Right lobe of liver (tissue), 6 donors: ENCODE measurements around the gene CDKN2B-AS1. TPM values are rescaled to one million over a fixed set of nuclear protein-coding genes. Genes with fewer than 3 reads are reported as not detected.

Experiments
- ATAC-seq, 4 donors: fragments of 200-7000 bp; cut with Tn5 transposase; one replicate each; pipeline ENCODE4 v1.9.1; 2020; ENCODE audit warnings: mild to moderate bottlenecking in 4 of 4, moderate library complexity in 4 of 4
- DNase-seq, 3 donors: peaks; one replicate each; pipeline ENCODE4 v3.0.0-alpha.2; 2020
- H3K27ac ChIP-seq, 3 donors: fragments of 200-600 bp; one replicate each; pipeline ENCODE4 v1.8.0; 2022
- H3K27me3 ChIP-seq, 2 donors: fragments of 200-600 bp; one replicate each; pipeline ENCODE4 v1.8.0; 2022
- H3K36me3 ChIP-seq, 4 donors: fragments of 200-600 bp; sonication (generic) in 1 of 4; one replicate each; pipeline versions ENCODE4 v1.5.1 to v1.8.0; 2017 to 2022; ENCODE audit warnings: control low read depth in 1 of 4
- H3K4me1 ChIP-seq, 4 donors: fragments of 200-600 bp; sonication (generic) in 1 of 4; one replicate each; pipeline versions ENCODE4 v1.5.1 to v1.8.0; 2017 to 2022; ENCODE audit warnings: control low read depth in 1 of 4
- H3K4me3 ChIP-seq, 3 donors: fragments of 200-600 bp; one replicate each; pipeline ENCODE4 v1.8.0; 2022
- H3K9me3 ChIP-seq, 4 donors: fragments of 200-600 bp; sonication (generic) in 1 of 4; one replicate each; pipeline versions ENCODE4 v1.5.1 to v1.8.0; 2017 to 2022; ENCODE audit warnings: control low read depth in 1 of 4
- CTCF ChIP-seq, 4 donors: fragments of 200-600 bp in 3 of 4; fragments of 450-650 bp in 1 of 4; IDR thresholded peaks; one replicate each; pipeline versions ENCODE4 v1.5.1 to v1.8.0; 2016 to 2022; ENCODE audit warnings: antibody characterized with exemption in 4 of 4, mild to moderate bottlenecking in 2 of 4
- POLR2A ChIP-seq: fragments of 450-650 bp; IDR thresholded peaks from one replicate; pipeline ENCODE4 v1.6.1; 2017; ENCODE audit warnings: antibody characterized with exemption, mild to moderate bottlenecking
- WGBS: methylation state at CpG from one replicate; pipeline ENCODE4 v1.1.6; 2018; ENCODE audit warnings: low coverage, low lambda C conversion rate; ENCODE audit not compliant: insufficient coverage; ENCODE audit errors: missing lambda C conversion rate; 5-methylcytosine and 5-hydroxymethylcytosine counted together
- intact Hi-C, 2 donors: fragments of 100-400 bp; cut with DNase I; formaldehyde crosslinking; loops; one replicate each; pipeline versions ENCODE4 v1.11.2 to v1.14.1; 2022
- total RNA-seq, 6 experiments: library from RNA; depleted of rRNA in 2 of 6; stranded (reverse); fragments of >200 nt in 2 of 6; fragmentation: NEBNext Ultra II Directional in 3 of 6; extraction: Animal tissue kit (Norgen Biotek cat#: 25700) in 3 of 6; gene quantifications; one replicate each; pipeline versions ENCODE4 v1.1.0 to v1.2.4, GENCODE V29; 2016 to 2023
- donor health status: DM: no; HTN: yes; CAD: no.
- donor health status: DM: no; HTN: no; CAD: no.
- donor health status: DM: no; HTN: no; CAD: no.
- donor health status: DM: no; HTN: yes; CAD: no.
- donor health status: DM: no; HTN: yes; CAD: no.

CDKN2B-AS1 gene
- total RNA-seq, 6 experiments from 2014 or later = 0.13 to 0.37 (median 0.21) TPM; not detected in 2

- TF ChIP-seq POLR2A (no peak), CTCF (IDR thresholded peaks at IDR 0.05) (no peak)
- intact Hi-C loops = no loop called here
- no peaks in the 10 kb centered on the region for H3K9me3 ChIP-seq
- H3K4me1 ChIP-seq = no peaks in the 10 kb centered on the region
- no peak for DNase-seq
- no peak overlapping the region for H3K27ac ChIP-seq
- H3K36me3 ChIP-seq = no peaks in the 10 kb centered on the region
- 73% methylated on average over 3 of the region's 4 CpGs for WGBS
- no peaks in the 10 kb centered on the region for H3K27me3 ChIP-seq
- no peak for ATAC-seq
- H3K4me3 ChIP-seq = no peak overlapping the region
Measured at GRCh38 chr9:22031655-22032411, 37.2 kb downstream of the CDKN2B-AS1 start.

- intact Hi-C loops = no loop called here
- no peaks in the 10 kb centered on the region for H3K9me3 ChIP-seq
- H3K27ac ChIP-seq = no peak overlapping the region
- TF ChIP-seq POLR2A (no peak), CTCF (IDR thresholded peaks at IDR 0.05) (no peak)
- no peaks in the 10 kb centered on the region for H3K27me3 ChIP-seq
- ATAC-seq = no peak
- H3K36me3 ChIP-seq = no peaks in the 10 kb centered on the region
- H3K4me3 ChIP-seq = no peak overlapping the region
- no peak for DNase-seq
- 68% methylated on average over 8 of the region's 8 CpGs for WGBS
- H3K4me1 ChIP-seq = peaks cover 0 to 3% (median 0%) of the 10 kb centered on the region in 4 donors
Measured at GRCh38 chr9:22033012-22033630, 38.5 kb downstream of the CDKN2B-AS1 start.

GRCh38 chr9:22035591-22036011 is 41.0 kb downstream of the CDKN2B-AS1 start:
- Histone ChIP-seq H3K36me3 (no peaks in the 10 kb centered on the region), H3K27ac (no peak overlapping the region), H3K4me3 (no peak overlapping the region), H3K9me3 (no peaks in the 10 kb centered on the region), H3K27me3 (no peaks in the 10 kb centered on the region), H3K4me1 (peaks cover 0 to 6% (median 0%) of the 10 kb centered on the region in 4 donors)
- DNase-seq = no peak
- WGBS = 73% methylated on average over 2 of the region's 2 CpGs
- TF ChIP-seq POLR2A = no peak
- no peak for TF ChIP-seq CTCF (IDR thresholded peaks at IDR 0.05)
- ATAC-seq = peak in 1 of 4 donors; percentile 46
- intact Hi-C loops = no loop called here

- DNase-seq = no peak
- no peaks in the 10 kb centered on the region for H3K9me3 ChIP-seq
- H3K4me1 ChIP-seq = peaks cover 0 to 6% (median 0%) of the 10 kb centered on the region in 4 donors
- no peaks in the 10 kb centered on the region for H3K36me3 ChIP-seq
- H3K27ac ChIP-seq = no peak overlapping the region
- TF ChIP-seq POLR2A = no peak
- TF ChIP-seq CTCF (IDR thresholded peaks at IDR 0.05) = no peak
- peak in 1 of 4 donors; percentile 18 for ATAC-seq
- WGBS = 68% methylated on average over 4 of the region's 4 CpGs
- no peak overlapping the region for H3K4me3 ChIP-seq
- no peaks in the 10 kb centered on the region for H3K27me3 ChIP-seq
- intact Hi-C loops = no loop called here
Measured at GRCh38 chr9:22036866-22037626, 42.5 kb downstream of the CDKN2B-AS1 start.
